Suprapubic skin (tissue), 4 donors: ENCODE results near the gene LDLRAD4.

Experiments used
- CTCF ChIP-seq, 2 donors: fragments of 200-600 bp in 1 of 2; fragments of 450-650 bp in 1 of 2; sonication (generic) in 1 of 2; IDR thresholded peaks; one replicate each; pipeline ENCODE4 v1.5.1; 2016 to 2019; ENCODE audit warnings: antibody characterized with exemption in 2 of 2, mild to moderate bottlenecking in 1 of 2, moderate library complexity in 1 of 2
- EP300 ChIP-seq: sonication (generic); formaldehyde crosslinking; IDR thresholded peaks from one replicate; pipeline ENCODE4 v1.6.1; 2017; ENCODE audit warnings: antibody characterized with exemption
- POLR2AphosphoS5 ChIP-seq, 3 donors: sonication (generic); formaldehyde crosslinking; IDR thresholded peaks; one replicate each; pipeline ENCODE4 v1.6.1; 2017; ENCODE audit warnings: antibody characterized with exemption in 3 of 3

- no peak for TF ChIP-seq EP300
- TF ChIP-seq CTCF (IDR thresholded peaks at IDR 0.05) = no peak
- TF ChIP-seq POLR2AphosphoS5 (IDR thresholded peaks at IDR 0.05) = no peak
These were observed 401.7 kb downstream of the LDLRAD4 start for GRCh38 chr18:13620206-13620672.
